Astrocyte of the spinal cord (primary cell): Measurements from ENCODE around the gene CFAP100.

Experiments
- DNase-seq: peaks from one replicate; pipeline ENCODE4 v3.0.0; 2011; ENCODE audit warnings: low read depth, low spot score
- H3K4me3 ChIP-seq: 2 replicates; pipeline ENCODE4 v1.5.1; 2011; ENCODE audit warnings: low read depth, mild to moderate bottlenecking, low read length, moderate library complexity
- in situ Hi-C: cut with HindIII; loops from 2 replicates; pipeline ENCODE4 v1.10.0; 2017; ENCODE audit warnings: low sequenced_read_pairs
- TF ChIP-seq, protein P1 (sequence below): IDR thresholded peaks from 2 replicates; pipeline ENCODE4 v1.5.1; 2012; ENCODE audit warnings: low read depth, mild to moderate bottlenecking, low read length, inconsistent platforms

CFAP100 gene

DNA sequence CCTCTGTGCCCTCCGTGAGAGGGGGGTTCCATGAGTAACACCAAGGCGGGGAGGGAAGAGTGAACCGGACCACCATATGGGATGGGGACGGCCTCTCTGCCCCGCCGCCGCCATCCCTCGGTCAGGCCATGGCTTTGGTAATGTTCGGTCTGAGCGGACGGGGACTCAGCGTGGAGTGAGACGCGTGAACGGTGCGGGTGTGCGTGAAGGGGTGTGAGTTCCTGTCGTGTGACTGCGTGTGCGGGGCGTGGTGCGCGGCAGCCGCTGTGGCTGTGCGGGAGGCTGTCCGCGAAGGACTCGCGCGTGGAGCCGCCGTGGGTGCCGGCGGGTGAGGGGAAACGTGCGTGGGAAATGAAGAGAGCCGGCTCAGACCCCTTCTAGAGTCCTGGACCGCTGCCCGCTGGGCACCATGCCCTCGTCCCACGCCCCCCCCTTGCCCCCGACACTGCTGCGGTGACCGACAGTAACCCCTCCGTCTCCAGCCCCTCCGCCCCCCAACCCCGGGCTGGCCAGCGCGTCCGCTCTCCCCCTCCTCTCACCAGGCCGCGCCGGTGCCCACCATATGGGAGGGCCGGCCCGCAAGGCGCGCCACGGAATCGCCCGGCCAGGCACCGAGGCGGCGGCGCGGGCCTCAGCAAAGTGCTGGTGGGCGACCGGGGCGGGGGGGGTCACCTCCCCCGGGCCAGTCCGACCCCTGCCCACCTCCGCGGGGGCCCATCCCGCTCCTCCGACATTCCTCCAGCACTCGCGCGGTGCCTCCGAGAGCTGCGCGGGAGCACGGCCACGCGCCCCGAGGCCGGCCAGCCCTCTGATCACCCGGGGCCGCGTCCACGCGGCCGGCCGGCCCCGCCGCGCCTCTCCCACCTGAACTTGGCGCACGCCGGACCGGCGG is 38.1 kb upstream of the CFAP100 start:
- in situ Hi-C loops = no loop called here

DNA sequence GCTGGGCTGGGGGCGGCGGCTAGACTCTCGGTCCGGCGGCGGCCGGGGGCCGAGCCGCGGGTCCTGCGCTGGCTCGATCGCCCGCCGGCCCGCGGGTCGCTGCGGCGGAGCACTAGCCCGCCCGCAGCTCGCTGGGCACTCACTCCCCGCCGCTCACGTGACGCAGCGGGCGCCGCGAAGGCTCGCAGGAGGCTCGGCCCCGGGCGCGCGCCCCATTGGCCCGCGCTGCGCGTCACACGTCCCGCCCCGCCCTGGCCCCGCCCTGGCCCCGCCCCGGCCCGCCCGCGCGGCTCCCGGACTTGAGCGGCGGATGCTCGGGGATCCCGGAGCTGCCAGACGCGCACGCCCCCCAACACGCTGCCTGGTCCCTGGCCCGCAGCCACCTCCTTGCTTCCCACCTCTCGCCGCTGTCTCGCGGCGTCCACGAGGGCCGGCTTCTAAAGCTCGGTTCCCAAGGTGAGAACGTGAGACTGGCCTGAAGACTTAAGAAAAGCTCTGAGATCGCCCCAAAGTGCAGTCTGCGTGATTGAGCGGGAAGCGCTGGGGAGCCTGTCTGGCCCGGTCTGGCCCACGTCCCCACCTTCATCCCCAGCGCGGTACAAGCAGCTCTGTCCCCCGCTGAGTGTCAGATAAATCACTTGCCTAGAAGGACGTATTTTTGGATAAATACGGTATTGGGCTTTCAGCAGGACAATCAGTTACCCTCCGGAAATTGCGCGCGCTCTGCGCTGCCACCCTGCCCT is 37.2 kb upstream of the CFAP100 start, which contains the start of gene KLF15:
TSS of gene KLF15 (minus strand) at position 114 of the 743 bp plus-strand sequence. CDS start 4,486 bp downstream, outside the sequence.
- peak; percentile 66 for DNase-seq
- TF ChIP-seq, protein P1, sequence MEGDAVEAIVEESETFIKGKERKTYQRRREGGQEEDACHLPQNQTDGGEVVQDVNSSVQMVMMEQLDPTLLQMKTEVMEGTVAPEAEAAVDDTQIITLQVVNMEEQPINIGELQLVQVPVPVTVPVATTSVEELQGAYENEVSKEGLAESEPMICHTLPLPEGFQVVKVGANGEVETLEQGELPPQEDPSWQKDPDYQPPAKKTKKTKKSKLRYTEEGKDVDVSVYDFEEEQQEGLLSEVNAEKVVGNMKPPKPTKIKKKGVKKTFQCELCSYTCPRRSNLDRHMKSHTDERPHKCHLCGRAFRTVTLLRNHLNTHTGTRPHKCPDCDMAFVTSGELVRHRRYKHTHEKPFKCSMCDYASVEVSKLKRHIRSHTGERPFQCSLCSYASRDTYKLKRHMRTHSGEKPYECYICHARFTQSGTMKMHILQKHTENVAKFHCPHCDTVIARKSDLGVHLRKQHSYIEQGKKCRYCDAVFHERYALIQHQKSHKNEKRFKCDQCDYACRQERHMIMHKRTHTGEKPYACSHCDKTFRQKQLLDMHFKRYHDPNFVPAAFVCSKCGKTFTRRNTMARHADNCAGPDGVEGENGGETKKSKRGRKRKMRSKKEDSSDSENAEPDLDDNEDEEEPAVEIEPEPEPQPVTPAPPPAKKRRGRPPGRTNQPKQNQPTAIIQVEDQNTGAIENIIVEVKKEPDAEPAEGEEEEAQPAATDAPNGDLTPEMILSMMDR = no peak
- peak within 1 kb of the TSS; percentile 44 for H3K4me3 ChIP-seq
- in situ Hi-C loops = no loop called here

More for the DNA sequence above, 38.1 kb upstream of the CFAP100 start:
- TF ChIP-seq, protein P1 = no peak
- DNase-seq = no peak
- peak overlapping the region; percentile 26 for H3K4me3 ChIP-seq

DNA sequence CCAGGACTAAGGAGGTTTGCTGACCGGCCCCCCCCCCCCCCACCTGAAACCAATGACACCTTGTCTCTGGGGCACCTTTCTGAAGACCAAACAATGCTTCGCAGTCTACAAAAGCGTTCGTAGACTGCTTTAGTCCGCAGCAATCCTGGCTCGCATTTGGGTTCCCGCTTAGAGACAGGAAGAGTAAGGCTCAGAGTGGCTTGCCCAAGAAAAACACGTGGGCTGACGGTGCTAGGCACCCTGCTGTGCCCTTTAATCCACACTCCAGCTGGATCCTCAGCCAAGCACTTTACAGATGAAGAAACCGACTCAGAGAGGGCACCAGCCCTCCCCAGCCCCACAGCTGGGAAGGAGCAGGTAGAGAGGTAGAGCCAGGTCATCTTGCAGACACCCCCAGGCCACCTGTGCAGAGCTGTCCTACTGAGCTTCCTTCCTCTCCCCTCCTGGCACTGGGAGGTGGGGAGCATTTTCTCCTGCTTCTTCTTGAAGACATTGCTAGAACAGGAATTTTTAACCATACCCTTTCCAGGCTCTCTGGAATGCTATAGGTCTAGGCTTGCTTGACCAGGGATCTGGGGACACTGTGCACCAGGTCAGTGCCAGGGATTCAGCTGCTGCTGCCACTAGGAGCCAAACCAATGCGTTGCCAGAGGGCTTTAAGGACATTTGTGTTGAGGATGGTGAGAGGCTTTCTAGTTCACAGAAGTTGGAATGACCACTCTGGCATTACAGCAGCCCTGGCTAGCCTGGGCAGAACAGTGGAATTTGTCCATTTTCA is 36.5 kb upstream of the CFAP100 start:
- in situ Hi-C loops = no loop called here
- peak; percentile 26 for DNase-seq
- TF ChIP-seq, protein P1 = no peak
- no peak overlapping the region for H3K4me3 ChIP-seq

DNA sequence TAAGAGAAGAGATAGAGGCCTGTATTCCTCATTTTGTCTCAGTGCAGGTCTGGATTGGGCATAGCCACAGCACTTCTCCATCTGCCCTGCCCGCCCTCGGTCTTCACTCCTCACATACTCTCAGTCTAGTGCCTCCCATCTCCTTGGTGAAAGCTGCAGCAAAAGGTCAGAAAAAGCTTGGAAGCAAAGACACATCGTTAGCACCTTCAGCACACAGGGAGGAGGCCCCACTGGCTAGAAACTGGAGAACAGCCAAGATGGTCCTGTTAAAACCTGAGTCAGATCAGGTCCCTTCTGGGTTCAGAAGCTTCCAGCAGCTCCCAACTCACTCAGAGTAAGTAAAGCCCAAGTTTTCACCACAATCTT is 35.9 kb upstream of the CFAP100 start:
- no peak overlapping the region for H3K4me3 ChIP-seq
- TF ChIP-seq, protein P1 = no peak
- no peak for DNase-seq
- in situ Hi-C loops = no loop called here

DNA sequence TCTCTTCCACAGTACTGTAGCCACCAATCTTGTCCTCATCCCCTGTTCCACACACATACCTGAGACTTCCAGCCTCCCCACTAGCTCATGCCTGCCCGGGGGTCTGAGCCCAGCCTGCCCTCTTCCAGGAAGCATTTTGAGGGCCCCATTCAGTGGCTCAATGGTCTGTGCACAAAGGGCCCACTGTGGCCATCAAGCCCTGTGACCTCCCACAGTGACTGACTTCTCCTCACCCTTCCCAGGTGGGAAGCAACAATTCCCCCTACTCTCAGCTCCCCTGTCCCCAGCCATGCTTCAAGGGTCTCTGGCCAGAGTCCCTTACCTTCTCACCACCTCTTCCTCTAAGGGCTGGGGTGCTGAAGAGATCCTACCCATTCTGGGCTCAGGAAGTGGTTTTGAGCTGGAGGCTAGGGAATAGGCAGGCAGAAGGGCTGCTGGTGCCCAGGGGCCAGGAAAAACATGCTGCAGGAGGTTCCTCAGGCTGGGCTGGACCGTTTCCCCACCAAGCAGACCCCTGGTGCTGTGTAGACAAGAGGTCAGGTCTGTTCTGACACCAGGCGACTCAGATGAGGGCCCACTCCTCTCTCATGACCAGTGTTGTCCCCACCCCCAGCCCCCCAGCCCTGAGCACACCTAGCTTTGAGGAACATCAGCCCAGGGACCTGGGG is 34.5 kb upstream of the CFAP100 start:
- H3K4me3 ChIP-seq = no peak overlapping the region
- TF ChIP-seq, protein P1 = no peak
- in situ Hi-C loops = no loop called here
- no peak for DNase-seq

DNA sequence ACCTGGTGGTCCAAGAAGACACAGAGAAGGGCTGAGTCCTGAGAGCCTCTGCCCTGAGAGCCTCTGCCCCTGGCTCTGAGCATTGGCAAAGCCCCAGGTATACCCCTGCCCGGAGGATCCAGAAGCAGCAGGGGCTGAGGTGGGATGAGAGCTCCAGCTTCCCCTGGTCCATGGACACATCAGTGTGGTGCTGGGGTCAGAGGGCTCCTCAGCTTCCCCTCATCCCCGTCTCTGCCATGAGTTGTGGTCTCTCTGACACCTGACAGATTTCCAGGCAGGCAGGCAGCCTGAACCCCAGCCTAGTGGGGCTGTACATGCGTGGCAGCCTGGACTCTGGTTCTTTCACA is 34.0 kb upstream of the CFAP100 start:
- TF ChIP-seq, protein P1 = no peak
- in situ Hi-C loops = no loop called here
- H3K4me3 ChIP-seq = no peak overlapping the region

More for the DNA sequence above, 34.0 kb upstream of the CFAP100 start:
- no peak for DNase-seq
